OCI-LY7 (cell line): Measurements from ENCODE around the gene FCHO2. TPM values are rescaled to one million over a fixed set of nuclear protein-coding genes. Genes with fewer than 3 reads are reported as not detected.

ENCODE experiments used
- BruUV-seq: library from RNA; stranded (reverse); fragments of 400-500 nt; replicated peaks from 2 replicates; lab custom pipeline; 2021; lab: Mats Ljungman, UMichigan
- CTCF ChIA-PET: fragments of 300-600 bp; sonication (Branson Sonifier 250); formaldehyde crosslinking; loops from one replicate; lab custom pipeline; 2022; ENCODE audit warnings: antibody characterized with exemption; ENCODE audit not compliant: unreplicated experiment; lab: Charles Lee
- POLR2A ChIA-PET: fragments of 300-600 bp; sonication (Branson Sonifier 250); formaldehyde crosslinking; loops from one replicate; lab custom pipeline; 2022; ENCODE audit warnings: antibody characterized with exemption; lab: Charles Lee
- DNase-seq: peaks from one replicate; pipeline ENCODE4 v3.0.0-alpha.2; 2015; ENCODE audit warnings: low spot score
- H2AFZ ChIP-seq: fragments of 200-600 bp; sonication (generic), shearing (Covaris generic); 2 replicates; pipeline ENCODE4 v1.6.1; 2014; ENCODE audit warnings: mild to moderate bottlenecking, antibody characterized with exemption, low read length, moderate library complexity
- H3K27ac ChIP-seq: fragments of 200-600 bp; sonication (generic); 2 replicates; pipeline ENCODE4 v1.5.1; 2014; ENCODE audit warnings: mixed run types, low read depth, mild to moderate bottlenecking, moderate library complexity, low read length, inconsistent platforms; ENCODE audit not compliant: poor library complexity, severe bottlenecking
- H3K36me3 ChIP-seq: fragments of 200-600 bp; sonication (generic); 2 replicates; pipeline ENCODE4 v1.6.1; 2014; ENCODE audit warnings: mild to moderate bottlenecking, antibody characterized with exemption, low read length, moderate library complexity, mixed read lengths; ENCODE audit not compliant: insufficient read depth
- H3K4me1 ChIP-seq: fragments of 200-600 bp; sonication (generic); 2 replicates; pipeline ENCODE4 v1.5.1; 2014; ENCODE audit warnings: mild to moderate bottlenecking, low read length; ENCODE audit not compliant: insufficient read depth, poor library complexity, severe bottlenecking
- H3K4me2 ChIP-seq: fragments of 200-600 bp; sonication (generic); 2 replicates; pipeline ENCODE4 v1.6.1; 2014; ENCODE audit warnings: mild to moderate bottlenecking, low read length
- H3K4me3 ChIP-seq: fragments of 200-600 bp; sonication (generic); 2 replicates; pipeline ENCODE4 v1.5.1; 2014; ENCODE audit warnings: mild to moderate bottlenecking, low read depth, low read length; ENCODE audit not compliant: poor library complexity, severe bottlenecking
- H3K79me2 ChIP-seq: fragments of 200-600 bp; sonication (generic); 2 replicates; pipeline ENCODE4 v1.6.1; 2016; ENCODE audit warnings: low read depth, mild to moderate bottlenecking, low read length, moderate library complexity, mixed read lengths; ENCODE audit not compliant: insufficient read depth
- H3K9me2 ChIP-seq: fragments of 200-600 bp; sonication (generic); 2 replicates; pipeline ENCODE4 v1.6.1; 2016; ENCODE audit warnings: mild to moderate bottlenecking, low read length, mixed read lengths; ENCODE audit not compliant: insufficient read depth
- H3K9me3 ChIP-seq: fragments of 200-600 bp; sonication (generic); 2 replicates; pipeline ENCODE4 v1.6.1; 2014; ENCODE audit warnings: mild to moderate bottlenecking, mixed run types, low read length, mixed read lengths
- H4K20me1 ChIP-seq: fragments of 200-600 bp; sonication (generic); 2 replicates; pipeline ENCODE4 v1.6.1; 2014; ENCODE audit warnings: mild to moderate bottlenecking, antibody characterized with exemption, low read length, moderate library complexity, mixed read lengths; ENCODE audit not compliant: insufficient read depth
- EZH2phosphoT487 ChIP-seq: fragments of 200-600 bp; sonication (generic); IDR thresholded peaks from 2 replicates; pipeline ENCODE4 v1.6.1; 2018; ENCODE audit warnings: low read depth, borderline replicate concordance, mild to moderate bottlenecking, mixed run types, antibody characterized with exemption, low read length, moderate library complexity, mixed read lengths
- intact Hi-C: fragments of 100-400 bp; cut with micrococcal nuclease; formaldehyde crosslinking; loops from one replicate; pipeline ENCODE4 v1.10.0; 2022; ENCODE audit not compliant: unreplicated experiment
- total RNA-seq, 2 experiments: library from RNA; depleted of rRNA in 1 of 2; stranded (reverse); fragments of >200 nt in 1 of 2; shearing (Covaris generic) in 1 of 2; gene quantifications; 2 replicates each; pipeline ENCODE4 v1.2.3, GENCODE V29; 2014 to 2022
- TF ChIP-seq, protein P1 (sequence below): fragments of 200-600 bp; sonication (generic); conservative IDR thresholded peaks from 2 replicates; pipeline ENCODE4 v1.5.1; 2014; ENCODE audit warnings: mild to moderate bottlenecking, antibody characterized with exemption, low read length, moderate library complexity, mixed read lengths

The FCHO2 gene
- total RNA-seq, 2 experiments from 2014 or later: 7.2 to 7.8 TPM

DNA sequence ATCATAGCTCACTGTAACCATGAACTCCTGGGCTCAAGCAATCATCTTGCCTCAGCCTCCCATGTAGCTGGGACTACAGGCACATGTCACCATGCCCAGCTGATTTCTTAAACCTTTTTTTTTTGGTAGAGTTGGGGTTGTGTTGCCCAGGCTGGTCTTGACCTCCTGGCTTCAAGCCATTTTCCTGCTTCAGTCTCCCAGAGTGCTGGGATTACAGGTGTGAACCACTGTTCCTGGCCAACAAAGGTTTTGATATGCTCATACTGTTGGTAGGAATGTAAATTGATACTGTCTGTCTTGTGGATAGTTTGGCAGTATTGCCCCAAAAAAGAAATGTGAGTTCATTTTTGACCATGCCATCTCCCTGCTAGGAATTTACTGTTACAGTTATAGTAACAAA lies 87.2 kb downstream of the FCHO2 start:
- Histone ChIP-seq H3K79me2 (no peaks in the 10 kb centered on the region), H3K9me2 (no peaks in the 10 kb centered on the region), H3K4me1 (no peaks in the 10 kb centered on the region), H3K27ac (no peak overlapping the region), H2AFZ (no peak overlapping the region), H3K4me3 (no peak overlapping the region), H3K36me3 (no peaks in the 10 kb centered on the region), H3K4me2 (no peak overlapping the region), H4K20me1 (no peaks in the 10 kb centered on the region), H3K9me3 (peaks cover 6% of the 10 kb centered on the region; the same call in 1 of the 2 replicates)
- BruUV-seq: no TSS peak
- ChIA-PET POLR2A (interaction anchor here (0.7 kb wide), 1 partner anchor 613 kb away, joined by 3 read pairs; no protein-coding TSS in a partner anchor), CTCF (no interaction called here)
- no peak for DNase-seq
- TF ChIP-seq, protein P1, sequence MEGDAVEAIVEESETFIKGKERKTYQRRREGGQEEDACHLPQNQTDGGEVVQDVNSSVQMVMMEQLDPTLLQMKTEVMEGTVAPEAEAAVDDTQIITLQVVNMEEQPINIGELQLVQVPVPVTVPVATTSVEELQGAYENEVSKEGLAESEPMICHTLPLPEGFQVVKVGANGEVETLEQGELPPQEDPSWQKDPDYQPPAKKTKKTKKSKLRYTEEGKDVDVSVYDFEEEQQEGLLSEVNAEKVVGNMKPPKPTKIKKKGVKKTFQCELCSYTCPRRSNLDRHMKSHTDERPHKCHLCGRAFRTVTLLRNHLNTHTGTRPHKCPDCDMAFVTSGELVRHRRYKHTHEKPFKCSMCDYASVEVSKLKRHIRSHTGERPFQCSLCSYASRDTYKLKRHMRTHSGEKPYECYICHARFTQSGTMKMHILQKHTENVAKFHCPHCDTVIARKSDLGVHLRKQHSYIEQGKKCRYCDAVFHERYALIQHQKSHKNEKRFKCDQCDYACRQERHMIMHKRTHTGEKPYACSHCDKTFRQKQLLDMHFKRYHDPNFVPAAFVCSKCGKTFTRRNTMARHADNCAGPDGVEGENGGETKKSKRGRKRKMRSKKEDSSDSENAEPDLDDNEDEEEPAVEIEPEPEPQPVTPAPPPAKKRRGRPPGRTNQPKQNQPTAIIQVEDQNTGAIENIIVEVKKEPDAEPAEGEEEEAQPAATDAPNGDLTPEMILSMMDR: no peak
- no peak for TF ChIP-seq EZH2phosphoT487
- intact Hi-C loops: no loop called here

DNA sequence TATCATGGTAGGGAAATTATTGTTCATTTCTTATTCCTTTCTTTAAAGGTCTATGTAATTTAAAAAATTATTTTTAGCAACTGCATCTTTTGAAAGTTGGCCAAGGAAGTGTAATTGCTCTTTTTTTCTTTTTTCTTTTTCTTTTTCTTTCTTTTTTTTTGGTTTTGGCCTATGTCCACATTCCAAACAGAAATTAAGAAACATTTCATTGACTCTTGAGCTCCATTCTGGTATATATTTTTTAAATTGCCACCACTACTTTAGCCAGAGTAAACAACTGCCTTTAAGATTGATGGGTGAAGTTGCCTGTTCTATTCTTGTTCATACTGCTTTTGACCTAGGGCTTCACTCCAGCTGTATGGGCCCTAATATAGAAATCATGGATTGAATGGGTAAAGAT lies 88.7 kb downstream of the FCHO2 start:
- ChIA-PET POLR2A (interaction anchor here (0.7 kb wide), 1 partner anchor 306 kb away, joined by 3 read pairs; no protein-coding TSS in a partner anchor), CTCF (no interaction called here)
- no peaks in the 10 kb centered on the region for H3K4me1 ChIP-seq
- no peaks in the 10 kb centered on the region for H3K36me3 ChIP-seq
- BruUV-seq: no TSS peak
- no peak for DNase-seq
- TF ChIP-seq EZH2phosphoT487: no peak
- TF ChIP-seq, protein P1: no peak
- no peak overlapping the region for H3K4me2 ChIP-seq
- H3K79me2 ChIP-seq: no peaks in the 10 kb centered on the region
- intact Hi-C loops: no loop called here
- H2AFZ ChIP-seq: no peak overlapping the region
- H4K20me1 ChIP-seq: no peaks in the 10 kb centered on the region
- H3K27ac ChIP-seq: no peak overlapping the region
- peaks cover 6% of the 10 kb centered on the region; the same call in 1 of the 2 replicates for H3K9me3 ChIP-seq
- H3K9me2 ChIP-seq: no peaks in the 10 kb centered on the region
- H3K4me3 ChIP-seq: no peak overlapping the region

DNA sequence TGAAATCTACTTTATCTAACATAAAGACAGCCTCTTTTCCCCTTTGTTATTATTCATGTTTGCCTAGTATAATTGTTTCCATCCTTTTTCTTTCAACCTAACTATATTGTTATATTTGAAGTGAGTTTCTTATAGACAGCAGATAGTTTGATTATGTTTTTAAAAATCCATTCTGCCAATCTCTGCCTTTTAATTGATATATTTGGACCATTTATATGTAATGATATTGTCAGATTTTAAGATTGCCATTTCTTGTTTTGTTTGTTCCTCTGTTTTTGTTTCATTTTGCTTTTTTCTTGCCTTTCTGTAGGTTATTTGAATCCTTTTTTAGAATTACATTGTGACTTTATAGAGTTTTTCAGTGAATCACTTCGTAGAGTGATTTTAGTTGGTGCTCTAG lies 89.8 kb downstream of the FCHO2 start:
- Histone ChIP-seq H3K4me1 (no peaks in the 10 kb centered on the region), H3K4me3 (no peak overlapping the region), H3K4me2 (no peak overlapping the region), H3K79me2 (no peaks in the 10 kb centered on the region), H2AFZ (no peak overlapping the region), H4K20me1 (no peaks in the 10 kb centered on the region), H3K27ac (no peak overlapping the region), H3K9me2 (no peaks in the 10 kb centered on the region), H3K9me3 (peaks cover 6% of the 10 kb centered on the region; the same call in 1 of the 2 replicates), H3K36me3 (no peaks in the 10 kb centered on the region)
- ChIA-PET POLR2A (no interaction called here), CTCF (no interaction called here)
- no TSS peak for BruUV-seq
- no peak for DNase-seq
- intact Hi-C loops: no loop called here
- TF ChIP-seq EZH2phosphoT487: no peak
- TF ChIP-seq, protein P1: no peak
